NAMALWA (cell line): ENCODE data around the gene CD74.

Experiments used
- DNase-seq: peaks from one replicate; pipeline ENCODE4 v3.0.0-alpha.2; 2015; ENCODE audit warnings: low spot score

CD74 gene

GRCh38 chr5:150409638-150410523 lies 2.8 kb downstream of the CD74 start:
- peak; percentile 78 for DNase-seq

- no peak for DNase-seq
These were observed 4.3 kb downstream of the CD74 start for GRCh38 chr5:150408231-150408943.

- DNase-seq, result no peak
These were observed 5.5 kb downstream of the CD74 start for GRCh38 chr5:150407096-150407720.

- DNase-seq, result no peak
These were observed 6.0 kb downstream of the CD74 start for GRCh38 chr5:150406723-150407095.

GRCh38 chr5:150406103-150406722 lies 6.5 kb downstream of the CD74 start:
- DNase-seq, result no peak

- no peak for DNase-seq
These were observed 7.5 kb downstream of the CD74 start for GRCh38 chr5:150404941-150405816.

- DNase-seq, result no peak
These were observed 8.2 kb downstream of the CD74 start for GRCh38 chr5:150404535-150404934.

GRCh38 chr5:150404121-150404520 lies 8.6 kb downstream of the CD74 start:
- DNase-seq, result no peak

GRCh38 chr5:150402901-150403342 lies 9.8 kb downstream of the CD74 start:
- DNase-seq, result no peak

- no peak for DNase-seq
These were observed 10.4 kb downstream of the CD74 start for GRCh38 chr5:150402229-150402773.

GRCh38 chr5:150401376-150402228 lies 11.1 kb downstream of the CD74 start:
- DNase-seq, result no peak

GRCh38 chr5:150401076-150401375 lies 11.7 kb downstream of the CD74 start:
- peak; percentile 49 for DNase-seq

GRCh38 chr5:150400316-150401075 lies 12.2 kb downstream of the CD74 start:
- peak; percentile 44 for DNase-seq

- DNase-seq, result peak; percentile 38
These were observed 13.0 kb downstream of the CD74 start for GRCh38 chr5:150399524-150400211.

- peak; percentile 94 for DNase-seq
These were observed 13.8 kb downstream of the CD74 start for GRCh38 chr5:150398722-150399523.

GRCh38 chr5:150397782-150398721 lies 14.7 kb downstream of the CD74 start:
- peak; percentile 35 for DNase-seq
